CD14-positive monocyte (primary cell): ENCODE data around the gene SH3RF3. TPM values are rescaled to one million over a fixed set of nuclear protein-coding genes. Genes with fewer than 3 reads are reported as not detected.

Experiments
- DNase-seq, 3 donors: peaks; one replicate each; pipeline ENCODE4 v3.0.0-alpha.2; 2011 to 2022
- H2AFZ ChIP-seq: 2 replicates; pipeline ENCODE4 v1.6.0; 2012; ENCODE audit warnings: mild to moderate bottlenecking, low read depth, low read length, inconsistent platforms; ENCODE audit not compliant: insufficient read depth, poor library complexity, severe bottlenecking
- H3K27ac ChIP-seq, 2 donors: 1 replicate in 1 of 2; 2 replicates in 1 of 2; pipeline ENCODE4 v1.5.1; 2012 to 2013; ENCODE audit warnings: low read length in 2 of 2, control low read depth in 1 of 2, inconsistent platforms in 1 of 2, low read depth in 1 of 2, mild to moderate bottlenecking in 1 of 2
- H3K27me3 ChIP-seq, 2 donors: one replicate each; pipeline versions ENCODE4 v1.6.0 to v1.6.1; 2011 to 2013; ENCODE audit warnings: low read length in 2 of 2; ENCODE audit not compliant: control insufficient read depth in 2 of 2, insufficient read depth in 2 of 2
- H3K36me3 ChIP-seq, 2 donors: replicated peaks in 1 of 2; 1 replicate in 1 of 2; 2 replicates in 1 of 2; pipeline versions ENCODE4 v1.5.1 to v1.6.1; 2012 to 2013; ENCODE audit warnings: low read length in 2 of 2, control low read depth in 1 of 2, inconsistent platforms in 1 of 2, mild to moderate bottlenecking in 1 of 2; ENCODE audit not compliant: insufficient read depth in 2 of 2, control insufficient read depth in 1 of 2
- H3K4me1 ChIP-seq, 2 donors: 1 replicate in 1 of 2; 2 replicates in 1 of 2; pipeline versions ENCODE4 v1.5.1 to v1.6.1; 2012 to 2013; ENCODE audit warnings: low read length in 2 of 2, control low read depth in 1 of 2, inconsistent platforms in 1 of 2, mild to moderate bottlenecking in 1 of 2, moderate library complexity in 1 of 2; ENCODE audit not compliant: insufficient read depth in 2 of 2, control insufficient read depth in 1 of 2
- H3K4me2 ChIP-seq: replicated peaks from 2 replicates; pipeline ENCODE3; 2012; ENCODE audit warnings: low read length, moderate library complexity, mild to moderate bottlenecking; ENCODE audit not compliant: poor library complexity, severe bottlenecking; ENCODE audit errors: extremely low read depth
- H3K4me3 ChIP-seq, 3 experiments: fragments of 200-600 bp in 1 of 3; sonication (generic) in 1 of 3; replicated peaks in 1 of 3; 1 replicate in 2 of 3; 2 replicates in 1 of 3; pipeline ENCODE4 v1.5.1; 2011 to 2013; ENCODE audit warnings: low read length in 3 of 3, mild to moderate bottlenecking in 3 of 3, control low read depth in 2 of 3, low read depth in 2 of 3, inconsistent platforms in 1 of 3, moderate library complexity in 1 of 3
- H3K79me2 ChIP-seq: 2 replicates; pipeline ENCODE4 v1.6.0; 2012; ENCODE audit warnings: mild to moderate bottlenecking, control low read depth, inconsistent platforms, low read length, moderate library complexity; ENCODE audit not compliant: insufficient read depth
- H3K9ac ChIP-seq: 2 replicates; pipeline ENCODE4 v1.6.0; 2017; ENCODE audit warnings: low read length, mild to moderate bottlenecking; ENCODE audit not compliant: insufficient read depth, poor library complexity, severe bottlenecking
- H3K9me3 ChIP-seq, 2 donors: replicated peaks in 1 of 2; 1 replicate in 1 of 2; 2 replicates in 1 of 2; pipeline versions ENCODE4 v1.5.1 to v1.6.1; 2012 to 2013; ENCODE audit warnings: low read length in 2 of 2, control low read depth in 1 of 2; ENCODE audit not compliant: control insufficient read depth in 1 of 2, insufficient read depth in 1 of 2
- H4K20me1 ChIP-seq: 2 replicates; pipeline ENCODE4 v1.6.0; 2012; ENCODE audit warnings: mild to moderate bottlenecking, low read length, control low read depth, moderate library complexity; ENCODE audit not compliant: insufficient read depth
- H3K27ac Mint-ChIP-seq, 7 donors: one replicate each; pipeline ENCODE4 v1.8.0; 2020; ENCODE audit warnings: mild to moderate bottlenecking in 7 of 7, mixed read lengths in 7 of 7, moderate library complexity in 6 of 7, inconsistent platforms in 2 of 7
- H3K27me3 Mint-ChIP-seq, 3 donors: one replicate each; pipeline ENCODE4 v1.8.0; 2021 to 2022; ENCODE audit warnings: low read depth in 3 of 3, mild to moderate bottlenecking in 3 of 3, mixed read lengths in 3 of 3, moderate library complexity in 3 of 3, inconsistent platforms in 1 of 3
- H3K36me3 Mint-ChIP-seq, 2 donors: one replicate each; pipeline ENCODE4 v1.8.0; 2020; ENCODE audit warnings: mixed read lengths in 2 of 2, inconsistent platforms in 1 of 2, mild to moderate bottlenecking in 1 of 2
- H3K4me1 Mint-ChIP-seq: one replicate; pipeline ENCODE4 v1.8.0; 2020; ENCODE audit warnings: mild to moderate bottlenecking, mixed read lengths
- H3K4me3 Mint-ChIP-seq, 2 donors: one replicate each; pipeline ENCODE4 v1.8.0; 2020; ENCODE audit warnings: mild to moderate bottlenecking in 2 of 2, mixed read lengths in 2 of 2, moderate library complexity in 1 of 2
- H3K9me3 Mint-ChIP-seq, 7 donors: one replicate each; pipeline ENCODE4 v1.8.0; 2020 to 2022; ENCODE audit warnings: mixed read lengths in 7 of 7, mild to moderate bottlenecking in 6 of 7, moderate library complexity in 6 of 7, inconsistent platforms in 2 of 7
- WGBS: methylation state at CpG from one replicate; pipeline ENCODE4 v1.1.5; 2013; ENCODE audit warnings: missing lambda C conversion rate; ENCODE audit not compliant: insufficient coverage; 5-methylcytosine and 5-hydroxymethylcytosine counted together
- intact Hi-C, 2 donors: fragments of 100-400 bp; cut with micrococcal nuclease; formaldehyde crosslinking; loops; one replicate each; pipeline versions ENCODE4 v1.15.0 to v1.15.1; 2023
- polyA plus RNA-seq, 3 donors: library from polyadenylated mRNA; depleted of rRNA in 1 of 3; unstranded in 2 of 3; stranded (reverse) in 1 of 3; fragments of 300-500 nt in 2 of 3; fragments of >200 nt in 1 of 3; fragmentation: Illumina TruSeq in 2 of 3; gene quantifications; 1 replicate in 2 of 3; 2 replicates in 1 of 3; pipeline ENCODE4 v1.2.3, GENCODE V29; 2012 to 2021
- TF ChIP-seq, protein P1 (sequence below): fragments of 200-600 bp; IDR thresholded peaks from one replicate; pipeline ENCODE4 v1.8.0; 2022; ENCODE audit warnings: antibody characterized with exemption, mild to moderate bottlenecking

The SH3RF3 gene
- polyA plus RNA-seq, 3 donors: 0.25 to 0.75 (median 0.34) TPM

DNA sequence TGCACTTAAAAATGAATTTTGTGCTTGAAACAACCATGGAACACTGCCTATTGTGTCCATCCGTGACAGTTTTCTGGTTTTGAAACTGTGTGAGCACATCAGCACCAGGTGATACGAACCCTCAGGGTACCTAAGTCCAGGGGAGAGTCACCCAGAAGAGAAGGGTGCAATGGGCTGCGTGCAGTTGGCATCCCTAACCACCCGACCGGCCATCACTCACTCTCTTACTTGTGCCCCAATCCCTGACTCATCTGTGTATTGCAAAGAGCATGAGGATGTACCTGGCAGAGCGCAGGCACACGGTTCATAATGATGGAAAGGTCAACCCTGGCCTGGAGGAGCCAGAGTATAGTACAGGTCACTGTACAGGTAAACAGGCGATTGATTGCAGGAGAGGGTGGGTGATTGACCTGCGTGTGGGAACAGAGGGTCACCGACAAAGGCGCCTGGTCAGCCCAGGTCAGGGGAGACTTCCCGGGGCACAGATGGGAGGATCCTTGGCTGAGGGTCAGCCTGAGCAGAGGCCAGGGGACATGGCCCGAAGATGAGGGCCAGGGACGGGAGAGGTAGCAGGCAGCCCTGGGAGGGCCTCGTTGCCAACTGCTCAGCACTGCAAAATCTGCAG lies 324.5 kb downstream of the SH3RF3 start:
- intact Hi-C loops: no loop called here
- H3K36me3 ChIP-seq: no peaks in the 10 kb centered on the region
- no peak overlapping the region for H3K27ac ChIP-seq
- H4K20me1 ChIP-seq: no peaks in the 10 kb centered on the region
- no peaks in the 10 kb centered on the region for H3K27me3 ChIP-seq
- TF ChIP-seq, protein P1, sequence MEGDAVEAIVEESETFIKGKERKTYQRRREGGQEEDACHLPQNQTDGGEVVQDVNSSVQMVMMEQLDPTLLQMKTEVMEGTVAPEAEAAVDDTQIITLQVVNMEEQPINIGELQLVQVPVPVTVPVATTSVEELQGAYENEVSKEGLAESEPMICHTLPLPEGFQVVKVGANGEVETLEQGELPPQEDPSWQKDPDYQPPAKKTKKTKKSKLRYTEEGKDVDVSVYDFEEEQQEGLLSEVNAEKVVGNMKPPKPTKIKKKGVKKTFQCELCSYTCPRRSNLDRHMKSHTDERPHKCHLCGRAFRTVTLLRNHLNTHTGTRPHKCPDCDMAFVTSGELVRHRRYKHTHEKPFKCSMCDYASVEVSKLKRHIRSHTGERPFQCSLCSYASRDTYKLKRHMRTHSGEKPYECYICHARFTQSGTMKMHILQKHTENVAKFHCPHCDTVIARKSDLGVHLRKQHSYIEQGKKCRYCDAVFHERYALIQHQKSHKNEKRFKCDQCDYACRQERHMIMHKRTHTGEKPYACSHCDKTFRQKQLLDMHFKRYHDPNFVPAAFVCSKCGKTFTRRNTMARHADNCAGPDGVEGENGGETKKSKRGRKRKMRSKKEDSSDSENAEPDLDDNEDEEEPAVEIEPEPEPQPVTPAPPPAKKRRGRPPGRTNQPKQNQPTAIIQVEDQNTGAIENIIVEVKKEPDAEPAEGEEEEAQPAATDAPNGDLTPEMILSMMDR: no peak
- no peaks in the 10 kb centered on the region for H3K9me3 ChIP-seq
- no peak overlapping the region for H3K4me3 ChIP-seq
- WGBS: 96% methylated on average over 10 of the region's 15 CpGs
- no peak overlapping the region for H2AFZ ChIP-seq
- no peak for DNase-seq
- Mint-ChIP-seq H3K9me3 (no peaks in the 10 kb centered on the region), H3K27me3 (peaks cover 1 to 4% (median 2%) of the 10 kb centered on the region in 3 donors), H3K4me3 (no peak overlapping the region), H3K36me3 (no peaks in the 10 kb centered on the region), H3K27ac (peak overlapping the region in 1 of 7 donors; percentile 28), H3K4me1 (no peaks in the 10 kb centered on the region)
- H3K79me2 ChIP-seq: no peaks in the 10 kb centered on the region
- no peaks in the 10 kb centered on the region for H3K4me1 ChIP-seq
- no peak overlapping the region for H3K4me2 ChIP-seq
- H3K9ac ChIP-seq: no peak overlapping the region

DNA sequence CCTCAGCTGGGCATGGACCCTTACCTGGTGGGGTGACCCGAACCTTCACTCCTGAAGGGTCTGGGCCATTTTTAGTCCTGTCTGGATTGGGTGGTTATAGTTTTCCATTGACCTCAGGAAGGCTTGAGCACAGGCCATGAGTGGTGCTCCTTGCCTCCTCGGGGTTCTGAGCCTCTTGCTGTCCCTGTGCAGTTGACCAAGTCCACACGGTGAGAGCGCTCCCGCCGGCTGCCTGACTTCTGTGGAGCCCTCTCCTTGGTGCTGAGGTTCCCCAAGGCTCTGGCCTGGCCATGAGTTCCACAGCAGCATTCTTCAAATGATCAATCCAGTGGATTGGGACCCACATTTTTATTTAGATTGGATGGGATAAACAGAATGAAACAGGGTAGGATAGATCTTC lies 325.3 kb downstream of the SH3RF3 start:
- no peaks in the 10 kb centered on the region for H4K20me1 ChIP-seq
- TF ChIP-seq, protein P1: no peak
- H3K27me3 Mint-ChIP-seq: peaks cover 1 to 4% (median 2%) of the 10 kb centered on the region in 3 donors
- H3K4me3 ChIP-seq: no peak overlapping the region
- H3K9me3 Mint-ChIP-seq: no peaks in the 10 kb centered on the region
- no peaks in the 10 kb centered on the region for H3K27me3 ChIP-seq
- H2AFZ ChIP-seq: no peak overlapping the region
- no peaks in the 10 kb centered on the region for H3K79me2 ChIP-seq
- H3K4me3 Mint-ChIP-seq: no peak overlapping the region
- DNase-seq: no peak
- H3K4me1 ChIP-seq: no peaks in the 10 kb centered on the region
- no peak overlapping the region for H3K27ac ChIP-seq
- H3K27ac Mint-ChIP-seq: no peak overlapping the region
- intact Hi-C loops: no loop called here
- 93% methylated on average over 6 of the region's 6 CpGs for WGBS
- no peaks in the 10 kb centered on the region for H3K36me3 Mint-ChIP-seq
- H3K9me3 ChIP-seq: no peaks in the 10 kb centered on the region
- H3K4me2 ChIP-seq: no peak overlapping the region
- H3K36me3 ChIP-seq: no peaks in the 10 kb centered on the region
- no peaks in the 10 kb centered on the region for H3K4me1 Mint-ChIP-seq
- H3K9ac ChIP-seq: no peak overlapping the region
